OCI-LY1 (cell line): Measurements from ENCODE around the gene EIF1AD.

Experiments used
- EZH2 ChIP-seq: fragments of 200-600 bp; sonication (generic), shearing (Covaris generic); IDR thresholded peaks from 2 replicates; pipeline ENCODE4 v1.8.0; 2017; ENCODE audit warnings: borderline replicate concordance, mixed run types, mild to moderate bottlenecking, antibody characterized with exemption, low read length, moderate library complexity, mixed read lengths
- TF ChIP-seq, protein P1 (sequence below): fragments of 200-600 bp; sonication (generic), shearing (Covaris generic); IDR thresholded peaks from 2 replicates; pipeline ENCODE4 v1.5.1; 2017; ENCODE audit warnings: mild to moderate bottlenecking, antibody characterized with exemption, low read length, moderate library complexity, mixed read lengths

- TF ChIP-seq, protein P1, sequence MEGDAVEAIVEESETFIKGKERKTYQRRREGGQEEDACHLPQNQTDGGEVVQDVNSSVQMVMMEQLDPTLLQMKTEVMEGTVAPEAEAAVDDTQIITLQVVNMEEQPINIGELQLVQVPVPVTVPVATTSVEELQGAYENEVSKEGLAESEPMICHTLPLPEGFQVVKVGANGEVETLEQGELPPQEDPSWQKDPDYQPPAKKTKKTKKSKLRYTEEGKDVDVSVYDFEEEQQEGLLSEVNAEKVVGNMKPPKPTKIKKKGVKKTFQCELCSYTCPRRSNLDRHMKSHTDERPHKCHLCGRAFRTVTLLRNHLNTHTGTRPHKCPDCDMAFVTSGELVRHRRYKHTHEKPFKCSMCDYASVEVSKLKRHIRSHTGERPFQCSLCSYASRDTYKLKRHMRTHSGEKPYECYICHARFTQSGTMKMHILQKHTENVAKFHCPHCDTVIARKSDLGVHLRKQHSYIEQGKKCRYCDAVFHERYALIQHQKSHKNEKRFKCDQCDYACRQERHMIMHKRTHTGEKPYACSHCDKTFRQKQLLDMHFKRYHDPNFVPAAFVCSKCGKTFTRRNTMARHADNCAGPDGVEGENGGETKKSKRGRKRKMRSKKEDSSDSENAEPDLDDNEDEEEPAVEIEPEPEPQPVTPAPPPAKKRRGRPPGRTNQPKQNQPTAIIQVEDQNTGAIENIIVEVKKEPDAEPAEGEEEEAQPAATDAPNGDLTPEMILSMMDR = no peak
- TF ChIP-seq EZH2 = no peak
Observed at GRCh38 chr11:66042227-66042995, 40.5 kb upstream of the EIF1AD start.
